ENCODE results near the gene ADAM22. TPM values are rescaled to one million over a fixed set of nuclear protein-coding genes. Genes with fewer than 3 reads are reported as not detected.

ADAM22 gene
- total RNA-seq, 1 experiment from 2014 or later = 0.29 TPM

DNA sequence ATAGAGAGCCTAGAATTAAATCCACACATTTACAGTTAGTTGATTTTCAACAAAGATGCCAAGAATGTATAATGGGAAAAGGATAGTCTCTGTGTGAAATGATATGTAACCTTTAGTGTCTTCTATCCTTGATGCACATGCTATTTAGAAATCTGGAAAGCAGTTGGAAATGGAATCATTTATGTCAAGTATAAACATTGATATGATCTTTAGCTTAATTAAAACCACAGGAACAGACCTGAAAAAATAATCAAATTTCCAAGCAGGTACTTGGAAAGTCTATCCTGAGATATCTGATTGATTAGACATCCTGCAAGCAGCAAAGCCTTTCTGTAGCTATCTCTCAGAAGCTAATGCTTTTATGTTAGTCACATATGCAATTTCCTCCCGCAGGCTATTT is 310.2 kb downstream of the ADAM22 start:
- Histone ChIP-seq H3K9me3 (replicated peaks) (no peaks in the 10 kb centered on the region), H3K36me3 (no peaks in the 10 kb centered on the region), H3K4me1 (replicated peaks) (no peaks in the 10 kb centered on the region), H3K27ac (no peak overlapping the region), H3K27me3 (replicated peaks) (no peaks in the 10 kb centered on the region; the same call in 1 of the 2 replicates), H3K4me3 (no peak overlapping the region)
- no peak for DNase-seq (ENCODE audit: low read depth in 1 of 2, low spot score in 2 of 2)

Other genes starting within 250 kb of the ADAM22 start
- 12.5 and 31.2 TPM in 2 replicates for gene SLC25A40, start 57.9 kb upstream of the ADAM22 start, total RNA-seq (2014; rRNA removed; shearing (Covaris generic))
- gene DBF4, start 57.8 kb upstream of the ADAM22 start, total RNA-seq (2014; rRNA removed; shearing (Covaris generic)) = 41.7 and 51.2 TPM in 2 replicates

Measured in SJSA1 (cell line).